HG03135 (cell line): ENCODE results near the gene C20orf204.
"Not testable (repeated sequence)": the region's sequence is repeated elsewhere in the genome, so short reads cannot be mapped to it uniquely, and the experiment has no call there.

ENCODE experiments used
- ATAC-seq: cut with Tn5 transposase; IDR thresholded peaks from one replicate; pipeline ENCODE4 v1.9.1; 2021; ENCODE audit warnings: mild to moderate bottlenecking, moderate library complexity; ENCODE audit not compliant: unreplicated experiment

Gene C20orf204, protein sequence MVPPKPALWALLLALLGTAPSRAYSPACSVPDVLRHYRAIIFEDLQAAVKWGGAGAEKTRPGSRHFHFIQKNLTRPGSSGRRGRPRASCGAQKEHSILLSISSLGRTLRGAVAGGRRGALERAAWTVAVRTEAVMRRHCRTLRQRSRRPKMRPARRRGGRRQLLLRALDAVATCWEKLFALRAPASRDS

DNA sequence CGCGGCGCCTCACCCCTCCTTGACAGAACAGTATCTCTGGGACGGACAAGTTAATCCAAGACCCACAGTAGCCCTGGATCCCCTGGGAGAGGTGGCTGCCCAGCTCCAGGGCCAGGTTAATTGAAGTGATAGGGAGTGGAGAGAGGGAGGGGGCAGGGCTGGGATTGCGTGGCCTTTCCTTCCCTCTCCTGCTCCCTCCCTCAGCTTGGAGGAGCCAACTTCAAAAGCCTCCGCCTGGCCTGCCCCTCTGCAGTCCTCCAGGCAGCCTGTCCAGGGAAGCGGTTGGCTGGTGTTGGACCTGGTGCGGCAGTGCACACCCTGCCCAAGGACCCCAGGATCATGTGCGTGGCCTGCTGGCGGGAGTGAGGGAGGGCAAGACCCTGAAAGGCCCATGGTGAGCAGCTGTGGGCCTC lies at the start of gene C20orf204:
C20orf204 (plus strand) TSS at position 250 of the 413 bp plus-strand sequence; CDS start at position 392, 142 bp downstream.
- ATAC-seq = no peak

DNA sequence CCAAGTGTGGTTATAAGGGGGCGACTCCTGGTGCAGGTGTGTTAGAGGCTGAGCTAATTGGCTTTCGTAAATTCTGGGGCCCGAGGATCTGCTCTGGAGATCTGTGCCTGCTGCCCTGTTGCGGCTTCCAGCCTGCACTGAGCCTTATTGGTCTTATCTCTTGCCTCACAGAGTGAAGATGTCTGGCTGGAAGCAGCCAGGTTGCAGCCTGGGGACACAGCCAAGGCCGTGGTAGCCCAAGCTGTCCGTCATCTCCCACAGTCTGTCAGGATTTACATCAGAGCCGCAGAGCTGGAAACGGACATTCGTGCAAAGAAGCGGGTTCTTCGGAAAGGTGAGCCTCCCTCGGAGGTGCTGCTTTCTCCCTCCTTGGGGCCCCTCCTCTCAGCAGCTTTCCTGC lies 35.1 kb upstream of the C20orf204 start:
- no peak for ATAC-seq

DNA sequence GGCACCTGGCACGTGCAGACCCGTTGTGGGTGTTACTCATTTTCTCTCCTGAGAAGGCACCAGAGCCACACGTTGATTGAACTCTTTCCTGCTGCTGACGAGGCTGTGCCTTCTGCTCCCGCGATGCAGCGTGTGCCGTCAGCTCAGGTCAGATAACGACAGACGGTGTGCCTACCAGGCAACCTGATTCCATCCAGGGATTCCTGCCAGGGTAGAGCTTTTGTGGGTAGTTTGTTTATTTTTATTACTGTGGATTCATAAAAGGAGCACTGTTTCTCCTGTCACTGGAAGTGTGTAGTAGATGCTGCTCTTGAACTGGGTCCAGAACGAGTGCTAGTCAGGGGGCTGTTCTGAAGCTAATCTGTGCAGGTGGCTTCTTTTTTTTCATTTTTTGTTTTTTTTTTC lies 34.4 kb upstream of the C20orf204 start:
- no peak for ATAC-seq

DNA sequence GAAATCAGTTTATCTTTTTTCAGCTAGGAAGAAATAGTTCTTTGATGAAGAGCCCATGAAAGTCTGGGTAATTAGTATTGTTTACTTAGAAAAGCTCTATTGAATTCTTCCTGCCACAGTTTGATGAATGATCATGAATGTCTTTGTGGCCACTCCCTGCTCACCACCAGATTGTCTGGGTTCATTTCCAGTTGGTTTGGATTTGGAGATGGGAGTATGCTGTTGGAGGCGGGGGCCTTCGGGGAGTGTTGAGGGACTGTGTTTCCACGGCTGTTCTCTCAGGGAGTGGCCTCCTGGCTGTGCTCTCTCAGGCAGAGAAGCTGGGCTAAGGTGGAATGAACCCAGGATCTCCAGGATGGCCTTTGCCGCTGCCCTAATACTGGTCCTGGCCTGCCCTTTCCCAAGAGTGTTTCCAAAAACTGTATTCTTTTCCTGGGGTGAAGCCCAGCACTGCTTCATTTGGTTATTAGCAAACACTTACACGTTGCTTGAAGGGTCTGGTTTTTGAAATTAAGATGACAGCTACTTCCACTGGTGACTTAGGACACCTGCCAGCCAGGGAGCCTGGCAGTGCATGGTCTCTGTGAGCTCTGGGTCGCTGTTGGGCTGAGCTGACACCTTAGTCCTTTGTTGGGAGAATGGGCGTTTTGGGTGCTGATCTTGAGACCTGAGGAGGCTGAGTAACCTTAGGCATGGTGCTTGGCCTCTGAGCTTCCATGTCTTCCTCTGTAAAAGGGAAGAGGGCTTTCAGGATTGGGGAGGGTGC lies 31.8 kb upstream of the C20orf204 start:
- no peak for ATAC-seq

DNA sequence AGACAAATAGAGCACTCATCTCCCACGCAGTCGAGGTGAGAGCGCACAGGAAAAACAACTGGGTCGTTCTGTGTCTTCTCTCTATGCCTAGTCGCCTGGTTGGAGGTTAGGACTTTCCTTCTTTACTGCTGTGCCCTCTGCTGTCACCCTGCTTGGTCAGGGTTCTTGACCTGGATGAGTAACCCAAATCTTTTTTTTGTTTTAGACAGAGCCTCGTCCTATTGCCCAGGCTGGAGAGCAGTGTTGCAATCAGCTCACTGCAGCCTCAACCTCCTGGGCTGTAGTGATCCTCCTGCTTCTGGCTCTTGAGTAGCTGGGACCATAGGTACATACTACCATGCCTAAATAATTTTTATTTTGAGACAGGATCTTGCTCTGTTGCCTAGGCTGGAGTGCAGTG lies 30.6 kb upstream of the C20orf204 start:
- no peak for ATAC-seq

DNA sequence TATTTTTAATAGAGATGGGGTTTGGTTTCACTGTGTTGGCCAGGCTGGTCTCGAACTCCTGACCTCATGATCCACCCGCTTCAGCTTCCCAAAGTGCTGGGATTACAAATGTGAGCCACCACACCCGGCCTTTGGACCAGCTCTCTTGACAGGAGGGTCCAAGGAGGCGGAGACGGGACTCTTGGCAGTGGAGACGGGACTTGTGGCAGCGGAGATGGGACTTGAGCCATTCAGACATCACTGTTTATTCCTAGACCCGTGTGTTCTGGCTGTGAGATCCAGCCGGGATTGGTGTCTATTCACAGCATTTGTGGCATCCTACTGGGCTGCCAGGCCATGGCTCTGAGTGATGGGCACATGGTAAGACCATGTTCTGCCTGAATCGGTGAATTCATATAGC lies 29.5 kb upstream of the C20orf204 start:
- ATAC-seq = no peak

DNA sequence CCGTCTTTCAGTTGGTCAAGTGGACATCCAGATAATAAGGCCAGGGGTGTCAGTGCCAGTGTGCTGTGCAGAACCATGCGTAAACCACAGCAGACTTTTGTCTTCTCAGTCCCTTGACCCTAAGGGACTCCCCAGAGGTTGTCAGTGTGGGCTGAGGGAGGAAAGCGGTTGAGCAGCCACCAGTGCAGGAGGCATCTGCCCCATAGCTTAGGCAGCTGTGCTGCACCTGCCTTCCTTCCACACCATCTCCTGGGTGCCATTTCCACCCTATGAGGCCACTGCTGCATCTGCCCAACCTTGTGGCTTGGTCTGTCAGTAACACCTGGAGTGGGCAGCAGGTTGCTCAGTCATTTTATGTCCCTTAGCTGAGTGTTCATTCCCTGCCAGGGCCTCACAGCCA lies 29.1 kb upstream of the C20orf204 start:
- ATAC-seq = no peak

DNA sequence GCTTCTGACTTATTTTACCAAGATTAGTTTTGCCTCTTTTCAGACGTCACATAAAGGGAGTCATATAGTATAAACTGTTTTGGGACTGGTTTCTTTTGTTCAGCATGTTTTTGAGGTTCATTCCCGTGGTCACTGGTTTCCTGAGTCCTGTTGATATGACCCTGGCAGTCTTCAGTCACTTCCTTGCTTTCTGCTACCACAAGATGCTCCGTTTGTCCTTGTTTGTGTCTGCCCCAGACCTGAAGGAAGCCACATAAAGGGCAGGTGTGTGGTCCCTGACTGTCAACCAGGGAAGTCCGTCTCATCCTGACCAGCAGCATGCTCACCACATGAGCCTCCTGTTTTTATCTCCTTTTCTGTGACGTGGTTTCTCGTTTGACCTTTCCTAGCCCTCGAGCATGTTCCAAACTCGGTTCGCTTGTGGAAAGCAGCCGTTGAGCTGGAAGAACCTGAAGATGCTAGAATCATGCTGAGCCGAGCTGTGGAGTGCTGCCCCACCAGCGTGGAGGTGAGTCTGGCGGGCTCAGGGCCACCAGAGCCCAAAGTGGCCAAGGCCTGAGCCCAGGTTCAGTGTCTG lies 26.1 kb upstream of the C20orf204 start:
- no peak for ATAC-seq

DNA sequence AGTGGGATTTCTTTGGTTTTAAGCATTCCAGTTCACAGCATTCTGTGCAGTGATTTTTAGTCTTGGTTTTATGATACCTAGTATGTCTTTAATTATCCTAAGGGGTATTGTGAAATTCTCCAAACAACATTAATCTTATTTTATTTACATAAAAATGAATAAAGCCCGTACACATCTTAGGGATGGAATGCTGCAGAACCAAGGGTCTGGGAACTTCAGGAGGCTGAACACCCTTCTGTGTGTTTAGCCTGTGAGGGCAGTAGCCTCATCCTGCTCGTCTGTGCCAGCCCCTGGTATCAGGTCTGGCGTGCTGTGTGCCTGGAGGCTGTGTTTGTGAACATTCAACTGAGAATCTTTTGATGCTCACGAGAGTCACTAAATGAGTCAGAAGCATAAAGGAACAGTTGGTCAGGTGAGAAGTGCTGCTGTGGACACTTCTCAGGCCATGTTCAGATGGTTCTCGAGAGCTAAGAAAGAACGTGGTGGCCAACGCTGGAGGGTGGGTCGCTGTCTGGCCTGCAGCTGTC lies 25.2 kb upstream of the C20orf204 start:
- no peak for ATAC-seq

DNA sequence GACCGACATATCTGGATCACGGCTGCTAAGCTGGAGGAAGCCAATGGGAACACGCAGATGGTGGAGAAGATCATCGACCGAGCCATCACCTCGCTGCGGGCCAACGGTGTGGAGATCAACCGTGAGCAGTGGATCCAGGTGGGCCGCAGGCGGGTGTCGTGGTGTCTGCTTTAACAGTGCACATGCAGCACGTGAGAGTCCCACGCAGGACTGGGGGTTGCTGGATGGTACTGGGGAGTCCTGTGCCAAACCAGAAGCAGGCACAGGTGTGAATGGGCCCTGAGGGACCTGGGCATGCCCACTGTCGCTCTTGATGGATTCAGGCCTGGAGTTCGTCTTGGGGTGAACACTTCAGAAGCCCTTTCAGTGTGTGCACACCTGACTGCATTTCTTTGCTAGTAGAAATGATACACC lies 24.6 kb upstream of the C20orf204 start:
- no peak for ATAC-seq

DNA sequence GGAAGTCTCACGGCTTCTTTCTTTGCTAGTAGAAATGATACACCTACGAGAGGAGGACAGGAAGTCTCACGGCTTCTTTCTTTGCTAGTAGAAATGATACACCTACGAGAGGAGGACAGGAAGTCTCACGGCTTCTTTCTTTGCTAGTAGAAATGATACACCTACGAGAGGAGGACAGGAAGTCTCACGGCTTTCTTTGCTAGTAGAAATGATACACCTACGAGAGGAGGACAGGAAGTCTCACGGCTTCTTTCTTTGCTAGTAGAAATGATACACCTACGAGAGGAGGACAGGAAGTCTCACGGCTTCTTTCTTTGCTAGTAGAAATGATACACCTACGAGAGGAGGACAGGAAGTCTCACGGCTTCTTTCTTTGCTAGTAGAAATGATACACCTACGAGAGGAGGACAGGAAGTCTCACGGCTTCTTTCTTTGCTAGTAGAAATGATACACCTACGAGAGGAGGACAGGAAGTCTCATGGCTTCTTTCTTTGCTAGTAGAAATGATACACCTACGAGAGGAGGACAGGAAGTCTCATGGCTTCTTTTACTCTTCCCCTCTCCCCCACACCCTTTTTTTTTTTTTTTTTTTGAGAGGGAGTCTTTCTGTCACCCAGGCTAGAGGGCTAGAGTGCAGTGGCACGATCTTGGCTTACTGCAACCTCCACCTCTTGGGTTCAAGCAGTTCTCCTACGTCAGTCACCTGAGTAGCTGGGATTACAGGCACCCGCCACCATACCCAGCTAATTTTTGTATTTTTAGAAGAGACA lies 23.4 kb upstream of the C20orf204 start:
- not testable (repeated sequence) for ATAC-seq

DNA sequence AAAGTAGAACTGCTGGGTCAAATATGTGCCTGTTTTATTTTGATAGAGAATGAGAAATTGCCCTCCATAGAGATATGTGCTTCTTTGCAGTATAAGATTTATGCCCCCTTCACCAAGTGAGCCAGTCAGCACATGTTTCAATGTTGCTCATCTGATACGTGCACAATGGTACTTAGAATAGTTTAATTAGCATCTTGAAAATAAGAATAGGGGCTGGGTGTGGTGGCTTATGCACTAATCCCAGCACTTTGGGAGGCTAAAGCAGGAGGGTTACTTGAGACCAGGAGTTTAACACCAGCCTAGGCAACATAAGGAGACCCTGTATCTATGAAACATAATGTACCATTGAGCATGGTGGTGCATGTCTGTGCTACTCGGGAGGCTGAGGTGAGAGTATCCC lies 20.3 kb upstream of the C20orf204 start:
- ATAC-seq = no peak

DNA sequence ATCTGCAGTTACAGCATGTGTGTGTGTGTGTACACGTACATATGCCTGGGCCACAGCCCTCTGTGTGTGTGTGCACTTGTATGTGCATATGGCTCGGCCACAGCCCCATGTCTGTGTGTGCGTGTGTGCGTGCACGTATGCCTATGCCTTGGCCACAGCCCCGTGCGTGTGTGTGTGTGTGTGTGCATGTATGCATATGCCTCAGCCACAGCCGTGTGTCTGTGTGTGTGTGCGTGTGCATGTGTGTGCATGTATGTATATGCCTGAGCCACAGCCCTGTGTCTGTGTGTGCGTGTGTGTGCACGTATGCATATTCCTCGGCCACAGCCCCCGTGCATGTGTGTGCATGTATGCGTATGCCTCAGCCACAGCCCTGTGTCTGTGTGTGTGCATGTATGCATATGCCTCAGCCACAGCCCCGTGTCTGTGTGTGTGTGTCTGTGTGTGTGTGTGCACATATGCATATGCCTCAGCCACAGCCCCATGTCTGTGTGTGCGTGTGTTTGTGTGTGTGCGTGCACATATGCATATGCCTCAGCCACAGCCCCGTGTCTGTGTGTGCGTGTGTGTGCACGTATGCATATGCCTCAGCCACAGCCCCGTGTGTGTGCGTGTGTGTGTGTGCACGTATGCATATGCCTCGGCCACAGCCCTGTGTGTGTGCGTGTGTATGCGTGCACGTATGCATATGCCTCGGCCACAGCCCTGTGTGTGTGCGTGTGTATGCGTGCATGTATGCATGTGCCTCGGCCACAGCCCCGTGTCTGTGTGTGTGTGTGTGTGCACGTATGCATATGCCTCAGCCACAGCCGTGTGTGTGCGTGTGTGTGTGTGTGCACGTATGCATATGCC lies 14.6 kb upstream of the C20orf204 start:
- no peak for ATAC-seq

DNA sequence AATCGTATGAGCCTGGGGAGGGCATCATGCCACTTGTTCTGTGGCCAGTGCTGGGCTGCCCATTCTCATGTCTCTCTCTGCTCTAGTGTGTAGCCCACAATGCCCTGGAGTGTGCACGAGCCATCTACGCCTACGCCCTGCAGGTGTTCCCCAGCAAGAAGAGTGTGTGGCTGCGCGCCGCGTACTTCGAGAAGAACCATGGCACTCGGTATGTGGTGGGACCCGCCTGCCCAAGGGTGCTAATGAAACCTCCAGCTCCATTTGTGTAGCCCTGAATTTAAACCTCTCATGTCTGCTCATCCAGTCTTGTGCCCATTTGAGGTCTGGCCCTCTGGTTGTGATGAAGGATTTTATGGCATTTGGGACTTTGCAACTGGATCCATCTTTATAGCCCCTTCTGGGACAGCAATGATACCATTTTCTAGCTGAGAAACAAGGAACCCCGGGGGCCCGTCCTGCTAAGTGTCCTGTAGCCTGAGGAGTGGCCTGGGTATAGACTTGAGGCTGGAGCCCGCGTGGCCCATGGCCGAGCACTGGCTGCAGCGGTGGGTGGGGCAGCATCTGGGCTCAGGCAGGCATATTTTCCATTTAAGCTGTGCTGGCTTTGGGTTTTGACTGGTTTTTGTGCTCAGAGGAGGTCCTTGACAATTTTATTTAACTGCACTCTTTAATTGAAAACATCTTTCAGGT lies 13.2 kb upstream of the C20orf204 start:
- no peak for ATAC-seq

DNA sequence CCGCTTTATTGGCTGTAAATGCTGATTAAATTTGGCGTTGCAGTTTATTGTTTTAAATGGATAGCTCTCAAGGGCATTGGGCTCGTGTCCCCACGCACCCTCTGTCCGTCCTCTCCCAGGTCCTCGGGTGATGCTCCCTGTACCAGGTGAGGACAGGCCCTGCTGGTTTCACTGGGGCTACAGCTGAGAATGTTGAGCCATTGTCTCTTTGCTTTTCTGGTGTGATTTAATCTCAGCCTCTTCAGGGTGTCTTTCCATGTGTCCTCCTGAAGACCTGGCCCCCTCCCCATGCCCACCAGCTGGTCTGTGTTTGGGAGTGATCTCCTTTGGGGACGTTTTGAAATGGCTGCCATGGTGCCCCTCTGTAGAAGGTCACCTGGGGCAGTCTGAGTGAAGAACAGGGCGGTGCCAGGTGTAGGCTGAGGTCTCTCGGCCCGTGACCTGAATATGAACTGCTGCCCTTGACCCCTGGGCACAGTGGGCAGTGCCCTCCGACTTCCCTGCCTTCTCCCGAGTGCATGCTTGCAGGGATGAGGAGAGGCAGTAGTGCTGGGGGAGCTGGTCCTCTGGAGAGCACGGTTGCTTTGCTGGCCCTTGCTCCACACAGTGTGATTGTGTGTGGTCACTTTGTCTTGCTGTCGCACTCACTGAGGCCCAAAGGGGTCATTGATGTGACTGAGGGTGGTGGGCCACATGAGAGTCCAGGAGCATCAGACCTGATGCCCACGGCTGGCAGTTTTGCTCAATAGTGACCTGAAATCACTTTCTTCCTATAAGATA lies 12.4 kb upstream of the C20orf204 start:
- no peak for ATAC-seq

DNA sequence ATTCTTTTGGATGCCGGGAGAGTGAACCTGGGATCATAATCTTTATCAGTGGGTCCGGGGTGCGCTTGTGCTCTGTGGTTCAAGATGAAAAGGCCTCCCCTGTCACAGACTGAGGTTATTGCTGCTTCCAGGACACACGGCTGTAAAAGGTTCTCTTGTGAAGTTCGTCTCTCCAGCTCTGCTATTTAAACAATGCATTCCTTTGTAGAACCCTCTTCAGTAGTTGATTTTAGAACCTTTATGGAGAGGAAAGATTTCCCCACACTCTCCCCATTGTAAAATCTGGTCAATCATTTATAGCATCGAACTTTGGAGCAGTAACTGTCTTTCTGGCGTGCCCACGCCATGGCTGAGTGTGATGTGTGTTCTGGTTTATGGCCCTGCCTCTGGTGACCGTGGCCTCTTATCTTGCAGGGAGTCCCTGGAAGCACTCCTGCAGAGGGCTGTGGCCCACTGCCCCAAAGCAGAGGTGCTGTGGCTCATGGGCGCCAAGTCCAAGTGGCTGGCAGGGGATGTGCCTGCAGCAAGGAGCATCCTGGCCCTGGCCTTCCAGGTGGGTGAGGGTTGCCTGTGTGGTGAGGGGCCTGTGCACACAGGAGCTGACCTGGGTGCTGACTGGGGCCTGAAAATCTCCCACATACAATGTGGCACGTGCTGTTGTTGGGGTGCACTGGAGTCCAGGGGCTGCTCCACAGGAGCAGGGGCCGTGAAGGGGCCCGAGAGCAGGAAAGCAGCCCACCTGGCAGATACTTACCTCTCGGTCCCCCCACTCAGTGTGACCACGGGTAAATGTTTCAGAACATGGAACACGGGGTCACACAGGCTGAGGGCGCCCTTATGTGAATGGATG lies 11.6 kb upstream of the C20orf204 start:
- no peak for ATAC-seq

DNA sequence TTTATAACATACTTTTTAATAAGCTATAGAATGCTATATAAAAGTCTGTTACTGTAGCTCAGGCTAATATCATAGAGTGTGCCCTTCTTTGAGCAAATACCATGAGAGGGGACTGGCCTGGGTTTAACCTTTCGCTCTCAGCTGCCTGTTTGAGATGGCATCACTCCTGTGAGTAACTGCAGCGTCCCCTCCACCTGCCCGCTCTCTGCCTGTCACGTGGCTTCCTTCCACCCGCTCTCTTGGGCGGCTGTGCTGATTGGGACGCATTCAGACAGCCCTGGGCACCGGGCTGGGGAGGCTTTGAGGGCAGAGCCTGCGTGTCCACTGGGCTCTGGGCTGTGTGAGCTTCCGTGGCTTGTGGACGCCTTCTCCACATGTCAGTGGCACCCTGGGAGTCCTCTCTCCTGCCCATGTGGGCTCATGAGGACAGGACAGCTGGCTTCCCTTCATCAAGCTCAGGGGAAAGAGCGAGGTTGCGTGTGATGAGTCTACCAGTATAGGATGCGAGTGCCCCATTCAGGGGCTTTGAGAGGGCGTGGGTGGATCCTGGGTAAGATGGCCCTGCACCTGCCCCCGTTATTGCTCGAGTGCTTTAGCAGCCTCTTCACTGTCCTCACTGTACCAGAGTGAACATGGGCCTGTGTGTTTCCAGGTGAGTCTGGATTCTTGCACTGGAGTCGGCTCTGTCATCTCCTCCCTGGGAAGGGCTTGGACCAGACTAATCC lies 10.7 kb upstream of the C20orf204 start:
- ATAC-seq = no peak
